DND-41 (cell line): Measurements from ENCODE around the gene LST1.
A peak's percentile ranks its signal among the peaks of the same experiment; 100 is the strongest.

Experiments used
- ATAC-seq: fragments of 200-7000 bp; cut with Tn5 transposase; 3 replicates; pipeline ENCODE4 v1.9.1; 2021; ENCODE audit warnings: low read depth; ENCODE audit not compliant: insufficient read depth
- DNase-seq: peaks from one replicate; pipeline ENCODE4 v3.0.0-alpha.2; 2020
- H2AFZ ChIP-seq: 2 replicates; pipeline ENCODE4 v1.6.0; 2012; ENCODE audit warnings: low read depth, low read length
- H3K27ac ChIP-seq: 2 replicates; pipeline ENCODE4 v1.5.1; 2012; ENCODE audit warnings: low read length, inconsistent platforms
- H3K27me3 ChIP-seq: fragments of 200-600 bp; sonication (generic); 2 replicates; pipeline ENCODE4 v1.6.0; 2012; ENCODE audit warnings: low read length, mild to moderate bottlenecking, inconsistent platforms; ENCODE audit not compliant: insufficient read depth, poor library complexity
- H3K36me3 ChIP-seq: 2 replicates; pipeline ENCODE4 v1.5.1; 2012; ENCODE audit warnings: low read length, inconsistent platforms; ENCODE audit not compliant: insufficient read depth
- H3K4me1 ChIP-seq: 2 replicates; pipeline ENCODE4 v1.5.1; 2012; ENCODE audit warnings: mild to moderate bottlenecking, low read length; ENCODE audit not compliant: insufficient read depth
- H3K4me2 ChIP-seq: 2 replicates; pipeline ENCODE4 v1.6.0; 2012; ENCODE audit warnings: mild to moderate bottlenecking, moderate library complexity, low read length, inconsistent platforms; ENCODE audit not compliant: insufficient read depth
- H3K4me3 ChIP-seq, 2 experiments: fragments of 200-600 bp in 1 of 2; shearing (Covaris generic) in 1 of 2; 2 replicates each; pipeline ENCODE4 v1.5.1; 2012 to 2016; ENCODE audit warnings: inconsistent platforms in 2 of 2, low read length in 2 of 2, mild to moderate bottlenecking in 2 of 2, low read depth in 1 of 2, moderate library complexity in 1 of 2
- H3K79me2 ChIP-seq: 2 replicates; pipeline ENCODE4 v1.6.0; 2012; ENCODE audit warnings: low read length, inconsistent platforms; ENCODE audit not compliant: insufficient read depth
- H3K9ac ChIP-seq: 2 replicates; pipeline ENCODE4 v1.6.0; 2012; ENCODE audit warnings: low read depth, mild to moderate bottlenecking, inconsistent platforms, low read length, moderate library complexity
- H3K9me3 ChIP-seq: 2 replicates; pipeline ENCODE4 v1.5.1; 2012; ENCODE audit warnings: low read length, moderate library complexity, mild to moderate bottlenecking, inconsistent platforms; ENCODE audit not compliant: insufficient read depth, severe bottlenecking
- H4K20me1 ChIP-seq: 2 replicates; pipeline ENCODE4 v1.6.0; 2012; ENCODE audit warnings: low read length; ENCODE audit not compliant: insufficient read depth
- CTCF ChIP-seq: IDR thresholded peaks from 2 replicates; pipeline ENCODE4 v1.5.1; 2012; ENCODE audit warnings: borderline replicate concordance, low read length, moderate library complexity, mild to moderate bottlenecking; ENCODE audit not compliant: poor library complexity, severe bottlenecking; ENCODE audit errors: extremely low read depth
- EZH2 ChIP-seq: IDR thresholded peaks from 3 replicates; pipeline ENCODE4 v1.6.1; 2012; ENCODE audit warnings: borderline replicate concordance, low read depth, mild to moderate bottlenecking, moderate library complexity, low read length, inconsistent platforms; ENCODE audit not compliant: severe bottlenecking

Gene LST1

GRCh38 chr6:31579119-31579505 is 7.0 kb upstream of the LST1 start:
- Histone ChIP-seq H3K27ac (no peak overlapping the region), H3K27me3 (peaks cover 10% of the 10 kb centered on the region), H3K79me2 (peaks cover 4% of the 10 kb centered on the region; the same call in 1 of the 2 replicates), H3K36me3 (no peaks in the 10 kb centered on the region; the same call in 1 of the 2 replicates), H2AFZ (no peak overlapping the region), H4K20me1 (no peaks in the 10 kb centered on the region), H3K4me3 (no peak overlapping the region), H3K4me1 (peaks cover 57% of the 10 kb centered on the region), H3K9ac (no peak overlapping the region), H3K4me2 (no peak overlapping the region), H3K9me3 (no peaks in the 10 kb centered on the region)
- no peak for TF ChIP-seq CTCF
- no peak for TF ChIP-seq EZH2
- DNase-seq (no peak), ATAC-seq (no peak)

- Histone ChIP-seq H3K9ac (no peak overlapping the region), H3K4me3 (no peak overlapping the region; a peak in 1 of 4 replicates), H2AFZ (no peak overlapping the region), H3K27me3 (peaks cover 10% of the 10 kb centered on the region), H3K9me3 (no peaks in the 10 kb centered on the region), H3K27ac (no peak overlapping the region), H3K4me2 (peak overlapping the region; percentile 99), H4K20me1 (no peaks in the 10 kb centered on the region), H3K36me3 (no peaks in the 10 kb centered on the region; the same call in 1 of the 2 replicates), H3K79me2 (peaks cover 4% of the 10 kb centered on the region; the same call in 1 of the 2 replicates), H3K4me1 (peaks cover 52% of the 10 kb centered on the region)
- TF ChIP-seq EZH2, result no peak
- no peak for TF ChIP-seq CTCF
- ATAC-seq, result no peak
- DNase-seq, result no peak
Observed at GRCh38 chr6:31579546-31580437, 6.3 kb upstream of the LST1 start.

GRCh38 chr6:31580438-31580740 is 5.7 kb upstream of the LST1 start:
- H3K4me3 ChIP-seq, result peak overlapping the region; percentile 78 to 95; a peak in 3 of 4 replicates
- H3K36me3 ChIP-seq, result no peaks in the 10 kb centered on the region; the same call in 1 of the 2 replicates
- H2AFZ ChIP-seq, result peak overlapping the region; percentile 100
- H3K4me2 ChIP-seq, result peak overlapping the region; percentile 99
- H3K9ac ChIP-seq, result peak overlapping the region; percentile 91
- H3K27ac ChIP-seq, result peak overlapping the region; percentile 53; the same call in 1 of the 2 replicates
- peaks cover 10% of the 10 kb centered on the region for H3K27me3 ChIP-seq
- DNase-seq (no peak), ATAC-seq (no peak)
- TF ChIP-seq CTCF, result no peak
- TF ChIP-seq EZH2, result no peak
- H3K9me3 ChIP-seq, result no peaks in the 10 kb centered on the region
- peaks cover 49% of the 10 kb centered on the region for H3K4me1 ChIP-seq
- H3K79me2 ChIP-seq, result peaks cover 4% of the 10 kb centered on the region; the same call in 1 of the 2 replicates
- no peaks in the 10 kb centered on the region for H4K20me1 ChIP-seq
